GM12892 (cell line): ENCODE measurements around the gene PCBD2.

ENCODE experiments used
- DNase-seq: peaks from one replicate; pipeline ENCODE4 v3.0.0; 2011; ENCODE audit not compliant: insufficient read length
- FAIRE-seq: peaks from 2 replicates; lab custom pipeline; 2011; peaks lifted over from hg19 to GRCh38; lab: Jason Lieb, UNC
- POLR2A ChIP-seq: IDR thresholded peaks from 2 replicates; pipeline ENCODE4 v1.6.1; 2011; ENCODE audit warnings: low read depth, low read length, control low read depth
- POLR2AphosphoS5 ChIP-seq: IDR thresholded peaks from 2 replicates; pipeline ENCODE4 v1.6.1; 2011; ENCODE audit warnings: low read depth, low read length, control low read depth
- TAF1 ChIP-seq: IDR thresholded peaks from 2 replicates; pipeline ENCODE4 v1.6.1; 2011; ENCODE audit warnings: low read depth, mild to moderate bottlenecking, control low read depth, low read length, borderline replicate concordance

The PCBD2 gene

GRCh38 chr5:134938030-134938429 is 33.1 kb downstream of the PCBD2 start:
- no peak for FAIRE-seq
- DNase-seq: no peak

GRCh38 chr5:134939500-134939899 is 34.6 kb downstream of the PCBD2 start:
- FAIRE-seq: no peak
- TF ChIP-seq TAF1: no peak
- TF ChIP-seq POLR2AphosphoS5: no peak
- DNase-seq: no peak

More at GRCh38 chr5:134938030-134938429, 33.1 kb downstream of the PCBD2 start:
- TF ChIP-seq POLR2AphosphoS5: no peak
- TF ChIP-seq POLR2A: no peak
- no peak for TF ChIP-seq TAF1

GRCh38 chr5:134943547-134943946 is 38.6 kb downstream of the PCBD2 start:
- FAIRE-seq: no peak
- no peak for TF ChIP-seq POLR2A
- TF ChIP-seq TAF1: no peak
- TF ChIP-seq POLR2AphosphoS5: no peak
- no peak for DNase-seq

- no peak for DNase-seq
- no peak for FAIRE-seq
- no peak for TF ChIP-seq POLR2AphosphoS5
- no peak for TF ChIP-seq TAF1
- no peak for TF ChIP-seq POLR2A
Observed at GRCh38 chr5:134944630-134945029, 39.7 kb downstream of the PCBD2 start.

GRCh38 chr5:134945041-134945440 is 40.1 kb downstream of the PCBD2 start:
- DNase-seq: no peak
- no peak for FAIRE-seq
- TF ChIP-seq POLR2A: no peak
- TF ChIP-seq POLR2AphosphoS5: no peak
- TF ChIP-seq TAF1: no peak

GRCh38 chr5:134948911-134949310 is 44.0 kb downstream of the PCBD2 start:
- DNase-seq: no peak
- no peak for FAIRE-seq
- no peak for TF ChIP-seq POLR2AphosphoS5
- TF ChIP-seq TAF1: no peak
- TF ChIP-seq POLR2A: no peak

DNA sequence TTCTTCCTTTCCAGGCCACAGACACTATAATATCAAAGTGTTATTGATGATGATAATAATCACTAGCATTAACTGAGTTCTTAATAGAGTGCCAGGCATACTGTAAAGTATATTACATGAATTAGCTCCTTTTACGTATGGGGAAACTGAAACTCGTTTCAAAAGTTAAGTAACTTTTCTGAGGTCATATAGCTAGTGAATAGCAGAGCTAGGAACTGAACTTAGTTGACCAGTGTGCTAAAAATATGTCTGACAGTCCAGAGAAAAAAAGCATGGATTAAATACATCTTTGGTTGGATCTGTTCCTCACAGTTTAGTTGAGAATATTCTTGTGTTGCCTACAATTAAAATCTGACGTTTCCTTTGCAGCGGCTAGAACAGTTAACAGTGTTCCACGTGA is 44.4 kb downstream of the PCBD2 start:
- DNase-seq: no peak
- FAIRE-seq: no peak
- TF ChIP-seq TAF1: no peak
- no peak for TF ChIP-seq POLR2A
- TF ChIP-seq POLR2AphosphoS5: no peak

DNA sequence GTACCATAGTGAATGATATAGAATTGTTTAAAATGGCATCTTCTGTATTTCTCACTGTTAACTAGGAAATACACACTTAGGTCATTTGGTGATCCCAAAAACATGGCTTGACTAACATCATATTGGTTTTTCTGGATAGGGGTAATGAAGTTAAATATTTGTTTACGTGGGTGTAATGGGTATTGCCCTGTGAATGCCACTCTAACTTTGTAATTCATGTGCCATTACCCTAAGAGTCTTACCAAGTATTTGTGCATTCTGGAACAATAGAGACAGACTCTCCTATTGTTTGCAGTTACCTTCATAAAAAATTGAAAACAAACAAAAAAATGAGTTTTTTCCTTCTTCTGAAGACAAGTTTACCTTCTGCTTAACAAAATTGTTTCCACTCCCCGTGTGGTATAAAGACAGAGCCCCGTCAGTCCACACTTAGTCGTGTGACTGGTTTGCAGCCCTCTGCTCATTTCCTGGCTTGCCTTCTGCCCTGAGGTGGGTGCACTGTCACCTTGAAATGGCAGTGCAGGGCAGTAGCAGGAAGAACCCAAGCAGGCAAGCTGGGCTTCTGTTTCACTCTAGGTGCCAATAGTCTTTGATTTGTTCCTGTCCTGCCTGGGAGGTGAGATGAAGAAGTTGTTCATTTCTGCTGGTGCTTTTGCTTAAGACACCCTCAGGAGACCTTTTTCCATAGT is 53.1 kb downstream of the PCBD2 start:
- no peak for FAIRE-seq
- DNase-seq: no peak
- TF ChIP-seq POLR2A (no peak), TAF1 (no peak), POLR2AphosphoS5 (no peak)

GRCh38 chr5:134958755-134959154 is 53.8 kb downstream of the PCBD2 start:
- no peak for DNase-seq
- TF ChIP-seq POLR2AphosphoS5 (no peak), TAF1 (no peak), POLR2A (no peak)
- peak; percentile 30 for FAIRE-seq

DNA sequence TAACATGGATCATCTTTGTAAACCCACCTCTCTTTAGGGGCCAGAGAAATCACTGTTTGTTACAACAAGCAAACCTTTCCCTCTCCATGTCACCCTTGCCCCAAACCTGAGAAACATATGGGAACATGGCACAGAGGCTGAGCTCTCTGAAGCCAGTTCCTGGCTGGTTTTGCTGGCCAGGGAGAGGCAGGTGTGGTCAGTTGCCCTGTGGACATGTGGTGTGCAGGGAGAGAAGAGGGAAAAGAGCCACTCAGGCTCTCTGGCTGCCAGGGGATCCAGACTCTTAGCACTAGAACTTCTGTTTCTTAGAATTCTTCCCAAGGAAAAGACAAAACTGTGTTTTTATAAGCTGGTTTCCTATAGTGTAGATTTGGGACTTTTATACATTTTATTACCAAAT is 58.2 kb downstream of the PCBD2 start:
- FAIRE-seq (no peak), DNase-seq (no peak)
- TF ChIP-seq POLR2AphosphoS5 (no peak), POLR2A (no peak), TAF1 (no peak)

DNA sequence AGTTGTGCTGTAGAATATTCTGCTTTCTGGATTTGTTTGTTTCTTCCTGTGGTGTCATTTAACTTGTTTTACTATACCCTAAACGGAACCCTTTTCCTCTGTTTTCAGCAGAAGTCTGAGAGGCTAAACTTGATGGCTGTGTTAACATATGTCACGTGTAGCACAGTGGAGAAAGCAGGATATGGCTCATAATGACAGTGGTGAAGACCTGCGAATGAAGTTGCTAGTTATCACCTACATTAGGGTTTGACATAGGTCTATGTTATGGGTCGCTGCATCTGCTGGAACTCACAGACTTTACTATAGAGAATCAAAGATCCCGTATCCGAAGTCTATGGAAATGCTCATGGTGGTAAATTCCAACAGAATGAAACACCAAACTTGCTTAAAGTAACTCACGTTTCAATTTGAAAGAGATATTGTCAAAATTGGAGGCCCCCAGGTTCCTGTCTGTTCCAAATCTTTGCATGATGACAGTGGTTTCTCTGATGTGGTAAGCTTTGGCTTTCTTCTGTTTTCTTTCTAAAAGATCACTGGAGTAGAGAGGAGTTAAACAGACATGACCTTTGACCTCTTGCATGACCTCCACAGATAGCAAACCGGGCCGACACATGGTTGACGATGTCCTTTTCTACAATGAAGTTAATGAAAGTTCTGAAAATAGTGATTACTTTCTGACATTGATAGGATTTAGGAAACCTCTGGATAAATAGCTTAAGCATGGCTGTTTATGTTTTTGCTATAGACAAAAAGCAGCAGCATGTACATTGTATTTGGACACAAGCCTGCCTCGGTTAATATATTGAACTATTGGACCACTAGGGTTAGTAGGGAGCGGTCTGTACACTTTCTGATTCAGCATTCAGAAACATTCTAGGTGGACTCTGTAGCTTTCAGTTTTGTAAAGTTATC is 59.7 kb downstream of the PCBD2 start:
- DNase-seq (no peak), FAIRE-seq (no peak)
- TF ChIP-seq POLR2AphosphoS5 (no peak), POLR2A (no peak), TAF1 (no peak)

DNA sequence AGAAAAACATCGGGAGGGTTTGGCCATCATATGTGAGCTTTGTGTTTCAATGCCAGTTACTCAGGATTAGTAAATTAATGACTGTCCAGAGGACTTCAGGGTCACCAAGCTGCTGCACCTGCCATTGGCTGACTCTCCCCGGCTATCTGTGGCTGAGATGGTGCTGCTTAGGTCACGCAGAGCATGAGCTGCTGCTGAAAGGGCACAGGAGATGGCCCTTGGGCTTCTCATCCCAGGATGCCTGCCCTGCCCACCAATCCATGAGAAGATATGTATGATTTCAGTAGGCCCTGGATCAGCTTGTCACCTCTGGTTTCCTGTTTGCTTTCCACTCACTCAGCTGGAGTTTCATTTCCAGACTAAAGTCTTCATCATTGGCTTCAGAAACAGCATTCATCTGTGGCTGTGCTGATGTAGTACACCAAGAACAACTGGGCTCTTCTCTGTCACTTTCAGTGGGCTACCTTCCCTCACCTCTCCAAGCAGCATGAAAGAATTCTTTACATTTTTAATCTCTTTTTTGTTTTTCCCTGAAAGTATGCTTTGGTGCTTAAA is 60.4 kb downstream of the PCBD2 start:
- no peak for FAIRE-seq

GRCh38 chr5:134967607-134968006 is 62.7 kb downstream of the PCBD2 start, which contains the start of gene CATSPER3:
TSS of gene CATSPER3 (plus strand) at chr5:134967907. CDS start at chr5:134967992, 85 bp downstream.
- TF ChIP-seq POLR2A (no peak), TAF1 (no peak), POLR2AphosphoS5 (no peak)
- DNase-seq (no peak), FAIRE-seq (no peak)

More for the DNA sequence above, 60.4 kb downstream of the PCBD2 start:
- no peak for DNase-seq
- TF ChIP-seq POLR2AphosphoS5 (no peak), TAF1 (no peak), POLR2A (no peak)
